K562 (cell line): ENCODE results near the gene DTNBP1. TPM values are rescaled to one million over a fixed set of nuclear protein-coding genes. Genes with fewer than 3 reads are reported as not detected.

Experiments used
- CCNT2 ChIP-seq: IDR thresholded peaks from 2 replicates; pipeline ENCODE4 v1.6.1; 2011; ENCODE audit warnings: borderline replicate concordance, low read depth, mild to moderate bottlenecking, moderate library complexity, mixed read lengths, low read length; ENCODE audit not compliant: insufficient read length; ENCODE audit errors: extremely low read depth
- FOXP4 ChIP-seq: sonication (generic); formaldehyde crosslinking; IDR thresholded peaks from 2 replicates; pipeline ENCODE4 v1.8.0; 2022; ENCODE audit warnings: mild to moderate bottlenecking, missing genetic modification reagents, borderline replicate concordance
- HDAC1 ChIP-seq, 2 experiments: fragments of 450-650 bp; IDR thresholded peaks; 2 replicates each; pipeline ENCODE4 v1.6.1; 2016 to 2017; ENCODE audit warnings: inconsistent platforms in 1 of 2, mild to moderate bottlenecking in 1 of 2, moderate library complexity in 1 of 2
- MAFF ChIP-seq: IDR thresholded peaks from 2 replicates; pipeline ENCODE4 v1.6.1; 2012; ENCODE audit warnings: low read length, improper control_type of control experiment
- NBN ChIP-seq: fragments of 450-650 bp; IDR thresholded peaks from 2 replicates; pipeline ENCODE4 v1.6.1; 2016; ENCODE audit warnings: low read depth, mild to moderate bottlenecking
- NR0B1 ChIP-seq: fragments of 450-650 bp; IDR thresholded peaks from one replicate; pipeline ENCODE4 v1.6.1; 2018; ENCODE audit warnings: mild to moderate bottlenecking, moderate library complexity; ENCODE audit not compliant: partially characterized antibody
- SPI1 ChIP-seq: IDR thresholded peaks from 2 replicates; pipeline ENCODE4 v1.6.1; 2011; ENCODE audit warnings: low read depth, low read length, control low read depth, borderline replicate concordance
- TGIF2 ChIP-seq: sonication (generic); formaldehyde crosslinking; IDR thresholded peaks from 2 replicates; pipeline ENCODE4 v1.8.1; 2022; ENCODE audit warnings: mild to moderate bottlenecking, missing genetic modification reagents, moderate library complexity
- USF2 ChIP-seq: sonication (generic); formaldehyde crosslinking; IDR thresholded peaks from 2 replicates; pipeline ENCODE4 v1.5.0; 2020; ENCODE audit warnings: missing genetic modification reagents
- ZNF184 ChIP-seq: sonication (generic); formaldehyde crosslinking; IDR thresholded peaks from 2 replicates; pipeline ENCODE4 v1.5.0; 2020; ENCODE audit warnings: missing genetic modification reagents
- ZNF316 ChIP-seq: fragments of 450-650 bp; IDR thresholded peaks from 2 replicates; pipeline ENCODE4 v1.6.1; 2016
- polyA plus RNA-seq, 8 experiments: library from polyadenylated mRNA; depleted of rRNA in 4 of 8; stranded (reverse) in 5 of 8; unstranded in 3 of 8; fragments of >200 nt; fragmentation: Nextera tagmentation in 2 of 8; fragmentation: Illumina TruSeq in 1 of 8; extraction: Ambion mirVana in 2 of 8; extraction: Trizol in 1 of 8; gene quantifications; 2 replicates each; pipeline versions ENCODE4 v1.2.1 to v1.2.3, GENCODE V29; 2011 to 2014; ENCODE audit warnings: inconsistent platforms in 1 of 8, missing spikeins in 1 of 8
- total RNA-seq, 7 experiments: library from RNA; depleted of rRNA in 6 of 7; stranded (reverse); fragments of >200 nt in 6 of 7; fragmentation: Illumina TruSeq in 2 of 7; extraction: Trizol in 2 of 7; gene quantifications; 2 replicates each; pipeline versions ENCODE4 v1.2.1 to v1.2.3, GENCODE V29; 2011 to 2021; ENCODE audit warnings: low replicate concordance in 1 of 7
- TF ChIP-seq, protein P1 (sequence below), 2 experiments: fragments of 450-650 bp; formaldehyde crosslinking in 1 of 2; IDR thresholded peaks; 2 replicates each; pipeline versions ENCODE4 v1.4.0 to v1.6.1; 2014 to 2020; ENCODE audit warnings: mild to moderate bottlenecking in 2 of 2, borderline replicate concordance in 1 of 2, low read depth in 1 of 2

Gene DTNBP1
- total and polyA plus RNA-seq, 9 of the 15 experiments (the other 6 are each of a cell fraction or from before 2014, with no cell fraction given) = 16.7 to 54.5 (median 21.4) TPM

DNA sequence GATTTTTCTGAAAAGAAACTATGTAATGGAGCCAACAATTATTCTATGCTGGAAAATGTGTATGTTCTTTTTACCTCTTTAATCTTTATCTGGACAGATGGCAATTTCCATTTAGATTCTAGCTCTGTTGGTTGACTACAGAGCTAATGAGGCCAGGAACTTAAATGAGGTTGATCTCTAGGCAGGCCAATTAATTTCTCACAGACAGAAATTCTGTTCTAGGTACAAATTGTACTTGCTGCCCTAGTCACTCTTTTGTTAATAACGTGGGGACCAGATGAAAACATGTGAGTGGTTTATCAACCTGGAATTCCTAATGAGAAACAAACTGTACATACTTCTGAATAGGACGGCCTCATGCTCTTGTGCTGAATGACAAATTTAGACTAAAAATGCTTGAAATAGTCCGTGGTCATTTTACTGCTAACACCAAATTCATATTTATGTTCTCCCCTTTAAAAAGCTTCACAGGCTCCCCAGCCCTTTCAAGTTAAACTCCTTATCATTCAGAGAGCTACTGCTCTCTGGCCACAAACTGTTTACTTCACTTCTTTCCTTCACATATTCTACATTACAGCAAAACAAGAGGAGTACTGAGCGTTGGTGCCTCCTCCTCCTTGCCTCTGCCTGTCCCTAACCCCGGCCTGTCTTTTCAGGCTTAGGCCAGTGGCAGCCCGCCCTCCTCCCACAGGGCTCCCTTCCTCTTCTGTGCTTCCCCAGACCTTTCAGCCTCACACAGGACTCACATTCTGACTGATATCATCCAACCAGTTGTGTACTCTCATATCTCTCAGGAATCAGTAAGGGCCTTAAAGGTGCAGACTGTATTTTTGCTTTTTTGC lies 41.4 kb downstream of the DTNBP1 start (continued):
- TF ChIP-seq FOXP4 (CRISPR knock-in tag) = 0 out of 2 replicates have a peak, but pooled peaks have one; percentile 40
- TF ChIP-seq ZNF316 = no peak
- no peak for TF ChIP-seq MAFF
- TF ChIP-seq SPI1 = peak; percentile 86
- TF ChIP-seq CCNT2 = peak; percentile 43
- TF ChIP-seq ZNF184 (CRISPR knock-in tag) = no peak
- no peak for TF ChIP-seq TGIF2 (CRISPR knock-in tag)
- TF ChIP-seq, protein P1, sequence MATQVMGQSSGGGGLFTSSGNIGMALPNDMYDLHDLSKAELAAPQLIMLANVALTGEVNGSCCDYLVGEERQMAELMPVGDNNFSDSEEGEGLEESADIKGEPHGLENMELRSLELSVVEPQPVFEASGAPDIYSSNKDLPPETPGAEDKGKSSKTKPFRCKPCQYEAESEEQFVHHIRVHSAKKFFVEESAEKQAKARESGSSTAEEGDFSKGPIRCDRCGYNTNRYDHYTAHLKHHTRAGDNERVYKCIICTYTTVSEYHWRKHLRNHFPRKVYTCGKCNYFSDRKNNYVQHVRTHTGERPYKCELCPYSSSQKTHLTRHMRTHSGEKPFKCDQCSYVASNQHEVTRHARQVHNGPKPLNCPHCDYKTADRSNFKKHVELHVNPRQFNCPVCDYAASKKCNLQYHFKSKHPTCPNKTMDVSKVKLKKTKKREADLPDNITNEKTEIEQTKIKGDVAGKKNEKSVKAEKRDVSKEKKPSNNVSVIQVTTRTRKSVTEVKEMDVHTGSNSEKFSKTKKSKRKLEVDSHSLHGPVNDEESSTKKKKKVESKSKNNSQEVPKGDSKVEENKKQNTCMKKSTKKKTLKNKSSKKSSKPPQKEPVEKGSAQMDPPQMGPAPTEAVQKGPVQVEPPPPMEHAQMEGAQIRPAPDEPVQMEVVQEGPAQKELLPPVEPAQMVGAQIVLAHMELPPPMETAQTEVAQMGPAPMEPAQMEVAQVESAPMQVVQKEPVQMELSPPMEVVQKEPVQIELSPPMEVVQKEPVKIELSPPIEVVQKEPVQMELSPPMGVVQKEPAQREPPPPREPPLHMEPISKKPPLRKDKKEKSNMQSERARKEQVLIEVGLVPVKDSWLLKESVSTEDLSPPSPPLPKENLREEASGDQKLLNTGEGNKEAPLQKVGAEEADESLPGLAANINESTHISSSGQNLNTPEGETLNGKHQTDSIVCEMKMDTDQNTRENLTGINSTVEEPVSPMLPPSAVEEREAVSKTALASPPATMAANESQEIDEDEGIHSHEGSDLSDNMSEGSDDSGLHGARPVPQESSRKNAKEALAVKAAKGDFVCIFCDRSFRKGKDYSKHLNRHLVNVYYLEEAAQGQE (IDR thresholded peaks at IDR 0.05; ENCODE audit: borderline replicate concordance) = peak; percentile 99
- TF ChIP-seq, protein P1 (CRISPR knock-in tag; IDR thresholded peaks at IDR 0.05; ENCODE audit: low read depth) = no peak
- no peak for TF ChIP-seq NR0B1
- peak in 1 of 2 experiments; percentile 57; a peak in 1 of 4 replicates for TF ChIP-seq HDAC1 (IDR thresholded peaks at IDR 0.05)
- peak; percentile 96 for TF ChIP-seq NBN
- no peak for TF ChIP-seq USF2 (CRISPR knock-in tag)
